NCI-H2196 (cell line): ENCODE measurements around the gene ABLIM2.

Source experiments
- DNase-seq: peaks from one replicate; lab custom pipeline; 2025; ENCODE audit not compliant: unreplicated experiment; lab: John Stamatoyannopoulos, UW

The ABLIM2 gene

GRCh38 chr4:8073206-8073863 lies 85.3 kb downstream of the ABLIM2 start:
- no peak for DNase-seq

DNA sequence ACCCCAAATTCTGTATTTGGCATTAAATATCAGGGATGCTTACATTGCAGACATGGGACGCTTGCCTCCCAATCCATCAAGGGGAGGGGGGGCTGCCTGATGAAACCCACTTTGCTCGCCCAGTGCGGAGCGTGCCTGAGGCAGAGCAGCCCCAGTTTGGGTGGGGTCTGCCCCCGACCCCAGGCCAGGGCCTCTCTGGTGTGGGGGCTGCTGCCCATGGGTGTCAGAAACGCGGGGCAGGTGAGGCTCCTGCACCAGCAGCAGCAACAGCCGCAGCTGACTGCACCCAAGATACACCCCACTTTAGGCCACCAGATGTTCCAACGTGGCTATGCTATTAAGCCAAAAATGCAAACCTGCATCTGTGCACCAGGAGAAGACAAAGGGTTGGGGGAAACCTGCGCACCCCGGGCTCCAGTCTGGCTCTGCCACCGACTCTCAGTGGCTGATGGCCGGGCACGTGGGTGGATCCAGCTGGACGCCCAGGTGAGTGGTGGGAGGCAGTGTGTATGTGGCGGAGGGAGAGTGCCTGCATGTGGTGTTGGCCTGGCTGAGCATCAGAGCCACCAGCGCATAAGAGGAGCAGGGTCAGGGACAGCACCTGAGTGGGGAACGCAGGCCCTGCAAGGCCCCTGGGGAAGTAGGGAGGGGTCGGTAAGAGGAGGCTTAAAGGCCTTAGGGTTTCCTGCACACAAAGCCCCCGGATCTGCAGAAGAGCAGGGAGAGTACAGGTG lies 86.2 kb downstream of the ABLIM2 start:
- DNase-seq = no peak

DNA sequence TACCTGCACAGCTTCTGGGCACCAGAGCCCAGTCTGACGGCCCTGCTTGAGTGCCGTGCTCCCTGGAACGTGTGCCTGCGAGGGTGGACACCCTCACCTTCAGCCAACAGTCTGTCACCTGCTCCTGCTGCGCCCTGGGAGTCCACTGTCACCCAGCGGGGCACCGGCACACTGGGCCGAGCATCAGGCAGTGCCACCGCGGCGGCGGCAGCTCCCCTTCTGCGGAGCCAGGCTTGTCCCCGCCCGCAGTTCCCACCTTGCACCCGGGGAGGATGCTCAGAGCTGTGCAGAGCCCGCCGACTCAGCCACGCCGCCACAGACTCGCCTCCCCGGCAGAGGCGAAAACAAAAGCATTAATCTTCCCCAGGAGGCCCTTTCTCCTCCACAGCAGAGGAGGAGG lies 86.8 kb downstream of the ABLIM2 start:
- no peak for DNase-seq

DNA sequence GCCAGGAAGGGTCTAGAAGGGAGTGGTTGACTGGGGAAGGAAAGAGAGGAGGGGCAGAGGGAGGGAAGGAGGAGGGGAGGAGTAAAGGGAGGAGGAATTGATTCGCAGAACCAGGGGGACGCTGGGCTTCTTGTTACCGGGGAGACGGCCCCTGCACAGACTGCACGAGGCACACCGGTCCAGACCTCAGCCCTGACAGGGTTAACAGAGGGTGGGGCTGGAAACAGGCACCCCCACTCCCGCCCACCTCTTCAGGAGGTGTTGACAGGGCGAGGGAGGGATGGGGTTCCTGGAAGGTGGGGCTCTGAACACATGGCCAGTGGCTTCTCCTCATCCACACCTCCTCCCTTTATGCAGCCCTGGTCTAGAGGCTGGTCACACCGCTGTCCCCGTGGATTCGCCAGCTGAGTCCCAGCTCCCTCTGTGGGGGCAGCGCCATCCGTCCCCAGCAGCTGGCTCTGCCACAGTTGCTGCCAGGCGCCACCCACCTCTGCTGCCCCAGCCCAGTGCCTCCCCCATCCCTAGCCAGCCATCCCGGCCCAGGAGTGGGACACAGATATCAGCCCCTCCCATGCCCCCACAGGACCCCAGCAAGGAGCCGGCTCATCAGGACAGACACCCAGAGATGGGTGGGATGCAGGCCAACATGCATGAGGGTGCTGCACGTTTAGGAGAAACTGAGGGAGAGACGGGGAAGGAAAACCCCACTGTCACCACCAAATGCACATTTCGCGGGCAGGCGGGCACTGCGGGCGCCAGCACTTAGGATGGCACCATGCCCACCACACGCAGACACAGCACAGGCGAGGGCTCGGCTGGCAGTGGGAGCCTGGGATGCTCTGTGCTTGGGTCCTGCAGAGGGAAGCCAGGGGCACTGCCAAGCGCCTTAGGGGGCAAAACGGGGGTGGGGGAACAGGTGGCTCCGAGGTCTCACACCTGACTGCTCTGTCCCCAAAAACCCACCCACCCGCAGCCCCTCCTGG lies 87.6 kb downstream of the ABLIM2 start:
- no peak for DNase-seq

GRCh38 chr4:8069102-8069752 lies 89.4 kb downstream of the ABLIM2 start:
- DNase-seq = no peak

DNA sequence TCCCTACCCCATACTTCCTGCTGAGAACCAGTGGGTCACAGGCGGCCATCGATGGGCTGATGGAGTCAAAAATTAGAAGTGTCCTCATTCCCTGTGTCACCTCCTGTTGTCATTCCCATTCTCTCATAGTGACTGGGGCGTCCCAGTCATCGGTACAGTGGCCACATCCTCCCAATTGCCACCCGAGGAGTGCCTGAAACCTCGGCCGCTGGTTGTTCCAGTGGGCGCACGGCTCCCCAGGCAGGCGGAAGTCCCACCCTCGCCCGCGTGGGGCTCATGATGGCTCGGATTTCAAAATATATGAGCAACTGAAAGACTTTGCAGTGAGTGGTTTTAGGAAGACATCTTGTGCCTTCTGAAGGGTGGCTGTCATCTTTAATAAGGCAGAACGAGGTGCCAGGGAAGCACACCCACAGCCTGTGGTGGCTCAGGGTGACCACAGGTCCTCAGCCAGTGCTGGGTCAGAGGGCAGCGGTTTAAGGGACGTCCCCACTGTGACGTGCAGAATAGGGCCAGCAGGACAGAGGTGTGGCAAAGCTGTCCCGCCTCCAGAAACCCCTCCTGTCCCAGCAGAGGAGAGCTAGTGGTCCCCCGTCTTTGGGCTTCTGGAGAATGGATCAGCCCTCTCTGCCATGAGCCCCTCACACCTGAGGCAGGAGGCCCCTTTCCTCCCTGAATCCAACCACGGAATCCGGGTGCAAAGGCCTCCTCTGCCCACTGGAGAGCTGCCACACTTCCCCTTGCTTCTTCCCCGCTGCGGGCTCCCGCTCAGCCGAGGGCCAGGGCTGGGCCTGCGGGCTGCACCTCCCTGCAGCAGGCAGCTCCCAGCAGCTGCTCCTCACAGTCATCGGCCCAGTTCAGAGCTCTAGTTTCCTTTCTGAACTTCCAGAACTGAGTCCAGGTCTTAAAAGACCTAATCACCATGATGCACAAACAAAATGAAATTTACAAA lies 90.4 kb downstream of the ABLIM2 start:
- DNase-seq = no peak

DNA sequence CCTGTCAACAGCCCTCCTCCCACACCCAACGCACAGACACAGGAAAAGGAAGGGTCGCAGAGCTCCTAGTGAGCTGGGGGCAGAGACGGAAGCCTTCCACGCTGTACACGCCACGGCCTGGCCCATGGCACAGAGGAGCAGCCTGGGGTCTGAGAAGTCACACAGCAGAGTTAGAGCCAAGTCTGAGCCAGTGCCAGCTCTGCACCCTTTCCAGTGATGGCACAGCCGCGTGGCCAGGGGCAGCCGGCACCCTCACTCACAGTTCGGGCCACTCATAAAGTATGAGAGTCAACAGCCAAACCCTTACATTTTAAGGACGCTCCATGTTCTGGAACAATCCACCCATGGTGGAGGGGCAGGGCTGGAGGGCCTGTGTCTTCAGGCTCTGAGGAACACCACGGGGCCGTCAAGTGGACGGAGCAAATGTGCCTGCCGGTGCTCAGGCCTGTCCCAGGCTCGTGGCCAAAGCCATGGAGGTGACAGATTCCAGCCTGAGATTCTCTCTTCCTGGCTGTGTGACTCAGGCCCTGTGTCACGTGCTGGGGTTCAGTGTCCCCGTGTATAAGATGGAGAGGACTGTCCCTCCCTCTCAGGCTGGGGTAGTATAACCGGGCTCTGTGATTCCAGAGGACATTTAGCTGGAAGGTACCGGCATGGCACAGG lies 91.2 kb downstream of the ABLIM2 start:
- no peak for DNase-seq

- DNase-seq = no peak
Observed at GRCh38 chr4:8066336-8066931, 92.2 kb downstream of the ABLIM2 start.

DNA sequence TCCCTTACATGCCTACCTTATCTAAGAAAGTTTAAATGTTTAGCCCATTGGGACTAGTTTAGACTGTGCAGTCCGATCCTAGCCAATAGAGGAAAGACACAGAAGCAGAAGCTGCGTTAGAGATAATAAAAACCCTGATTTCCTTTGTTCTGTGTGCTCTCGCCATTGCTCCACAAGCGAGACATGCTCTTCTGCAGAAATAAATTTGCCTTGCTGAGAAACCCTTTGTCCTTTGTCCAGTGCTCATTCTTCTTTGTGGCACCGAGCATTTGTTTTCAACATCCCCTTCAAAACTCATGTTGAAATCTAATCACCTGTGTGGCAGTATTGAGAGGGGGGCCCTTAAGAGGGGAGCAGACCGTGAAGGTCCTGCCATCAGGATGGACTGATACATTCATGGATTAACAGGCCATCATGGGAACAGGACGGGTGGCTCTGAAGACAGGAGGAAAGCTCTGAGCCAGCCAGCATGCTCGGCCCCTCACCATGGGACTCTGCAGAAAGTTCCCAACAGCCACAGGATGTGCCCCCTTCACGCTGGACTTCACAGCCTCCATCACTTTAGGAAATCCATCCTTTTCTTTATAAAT lies 94.5 kb downstream of the ABLIM2 start:
- DNase-seq = no peak

DNA sequence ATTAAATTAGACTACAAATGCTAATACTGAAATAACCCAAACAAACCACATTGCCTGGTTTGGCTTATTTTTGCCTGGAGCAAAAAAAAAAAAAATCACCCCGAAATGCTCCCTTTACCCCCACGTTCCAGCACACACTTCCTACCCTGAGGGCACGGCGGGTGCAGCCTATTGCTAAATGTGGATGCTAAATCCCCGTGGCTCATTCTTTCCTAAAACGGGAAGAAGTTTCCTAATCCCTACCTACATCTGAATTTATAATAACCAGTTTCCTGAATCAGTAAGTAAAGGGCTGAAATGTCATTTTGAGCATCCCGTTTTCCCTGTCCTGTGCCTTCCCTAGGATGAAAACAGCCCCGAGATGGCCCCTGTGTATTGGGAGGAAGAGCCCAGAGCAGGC lies 97.0 kb downstream of the ABLIM2 start:
- DNase-seq = no peak

DNA sequence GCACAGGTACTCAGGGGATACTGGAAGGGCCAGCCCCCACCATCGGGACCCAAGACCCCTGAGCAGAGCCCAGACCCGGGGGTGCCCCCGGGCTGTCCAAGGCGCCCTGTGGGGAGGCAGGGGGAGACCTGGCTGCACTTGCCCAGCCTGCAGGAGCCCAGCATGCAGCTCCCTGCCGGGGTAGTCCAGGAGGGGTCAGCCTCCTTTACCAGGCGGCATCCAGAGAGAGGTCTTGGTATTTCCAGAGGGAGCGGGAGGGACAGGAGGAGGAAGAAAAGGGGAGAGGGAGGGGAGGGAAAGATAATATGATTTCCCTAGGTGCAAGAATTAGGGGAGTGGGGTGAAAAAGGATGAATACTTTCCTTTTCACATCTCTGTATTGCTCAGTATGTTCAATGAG lies 97.5 kb downstream of the ABLIM2 start:
- no peak for DNase-seq

DNA sequence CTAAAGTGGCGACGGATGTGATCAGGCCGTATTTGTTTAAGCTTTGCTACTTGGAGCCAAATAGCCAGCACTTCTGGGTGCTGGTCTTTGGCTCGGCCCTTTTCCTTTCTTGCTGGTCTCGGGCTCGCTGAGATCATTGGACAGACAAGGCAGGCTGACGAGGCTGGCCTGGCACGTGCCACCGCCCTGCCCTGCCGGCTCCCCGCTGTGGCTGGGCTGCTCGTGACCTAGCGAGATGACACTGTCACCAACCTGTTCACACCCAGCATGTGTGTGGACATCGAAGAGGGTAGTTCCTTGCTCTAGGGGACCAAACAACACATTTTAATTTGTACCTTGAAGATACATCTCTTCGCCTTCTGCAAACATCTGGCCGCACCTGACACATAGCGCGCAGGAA lies 98.0 kb downstream of the ABLIM2 start:
- DNase-seq = no peak

GRCh38 chr4:8058031-8058479 lies 100.6 kb downstream of the ABLIM2 start:
- no peak for DNase-seq

DNA sequence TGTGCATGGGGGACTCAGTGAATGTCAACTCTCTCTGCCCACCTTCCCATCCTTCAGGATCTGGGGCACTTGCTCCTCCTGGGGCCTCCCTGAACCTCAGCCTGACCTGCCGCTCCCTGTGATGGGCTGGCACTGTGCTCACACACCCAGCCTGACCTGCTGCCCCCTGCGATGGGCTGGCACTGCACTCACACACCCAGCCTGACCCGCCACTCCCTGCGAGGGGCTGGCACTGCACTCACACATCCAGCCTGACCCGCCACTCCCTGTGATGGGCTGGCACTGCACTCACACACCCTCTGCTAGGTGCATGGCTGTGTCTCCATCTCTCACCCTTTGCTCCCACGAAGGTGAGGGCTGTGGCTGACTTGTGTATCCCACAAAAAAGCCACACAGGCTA lies 103.4 kb downstream of the ABLIM2 start:
- DNase-seq = no peak

DNA sequence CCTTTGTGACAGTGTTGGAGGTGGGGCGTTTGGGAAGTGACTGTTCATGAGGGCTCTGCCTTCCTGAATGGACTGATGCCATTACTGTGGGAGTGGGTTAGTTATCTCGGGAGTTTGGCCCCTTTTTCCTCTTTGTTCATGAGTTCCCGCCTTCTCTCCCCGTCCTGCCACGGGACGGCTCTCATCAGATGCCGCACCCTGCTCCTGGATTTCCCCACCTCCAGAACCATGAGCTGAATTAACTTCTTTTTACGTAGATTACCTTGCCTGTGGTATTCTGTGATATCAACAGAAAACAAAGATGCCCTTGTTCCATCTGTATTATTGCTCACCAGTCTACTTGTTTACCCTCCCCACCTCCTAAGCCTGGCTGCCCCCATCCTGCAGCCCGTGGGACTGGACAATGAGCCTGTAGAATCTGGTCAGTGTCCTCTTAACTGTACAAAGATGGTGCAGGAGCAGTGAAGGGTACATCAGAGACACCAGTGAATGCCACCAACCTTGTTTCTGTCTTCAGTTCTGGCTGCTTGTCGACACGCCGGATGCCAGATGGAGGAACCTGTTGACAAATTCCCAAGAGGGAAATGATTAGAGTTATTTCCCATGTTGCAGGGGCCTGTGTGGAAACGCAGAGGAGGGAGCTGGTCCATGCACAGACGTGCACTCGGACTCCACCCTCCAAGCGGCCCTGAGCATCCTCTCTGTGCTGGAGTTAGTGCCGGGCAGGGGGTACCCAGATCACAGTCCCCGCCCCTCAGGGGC lies 104.7 kb downstream of the ABLIM2 start:
- no peak for DNase-seq

- DNase-seq = no peak
Observed at GRCh38 chr4:8052160-8052691, 106.4 kb downstream of the ABLIM2 start.

DNA sequence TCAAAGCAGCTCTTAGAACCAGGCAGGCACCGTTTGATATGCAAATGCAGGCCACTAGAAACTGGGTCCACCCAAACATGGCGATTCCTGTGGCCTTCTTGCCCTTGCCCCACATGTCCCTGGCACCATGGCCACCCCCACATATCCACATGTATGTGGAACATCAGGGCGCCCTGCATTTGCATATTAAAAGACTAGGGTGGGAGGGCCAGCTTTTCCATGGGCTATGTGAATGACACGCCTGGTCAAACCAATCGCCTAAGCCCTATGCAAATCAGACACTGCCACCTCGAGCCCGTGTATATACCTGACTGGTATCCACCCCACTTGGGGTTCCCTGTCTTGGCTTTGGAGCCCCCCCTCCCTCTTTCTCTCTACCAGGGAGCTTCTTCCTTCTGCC lies 107.0 kb downstream of the ABLIM2 start:
- no peak for DNase-seq
